GM12872 (cell line): ENCODE measurements around the gene DCAF16.

ENCODE experiments used
- TF ChIP-seq, protein P1 (sequence below): IDR thresholded peaks from 3 replicates; pipeline ENCODE4 v1.5.1; 2011; ENCODE audit warnings: low read depth, mild to moderate bottlenecking, low read length, moderate library complexity; ENCODE audit not compliant: insufficient read depth

DCAF16 gene

GRCh38 chr4:17816142-17816541, 5.6 kb upstream of the DCAF16 start:
- TF ChIP-seq, protein P1, sequence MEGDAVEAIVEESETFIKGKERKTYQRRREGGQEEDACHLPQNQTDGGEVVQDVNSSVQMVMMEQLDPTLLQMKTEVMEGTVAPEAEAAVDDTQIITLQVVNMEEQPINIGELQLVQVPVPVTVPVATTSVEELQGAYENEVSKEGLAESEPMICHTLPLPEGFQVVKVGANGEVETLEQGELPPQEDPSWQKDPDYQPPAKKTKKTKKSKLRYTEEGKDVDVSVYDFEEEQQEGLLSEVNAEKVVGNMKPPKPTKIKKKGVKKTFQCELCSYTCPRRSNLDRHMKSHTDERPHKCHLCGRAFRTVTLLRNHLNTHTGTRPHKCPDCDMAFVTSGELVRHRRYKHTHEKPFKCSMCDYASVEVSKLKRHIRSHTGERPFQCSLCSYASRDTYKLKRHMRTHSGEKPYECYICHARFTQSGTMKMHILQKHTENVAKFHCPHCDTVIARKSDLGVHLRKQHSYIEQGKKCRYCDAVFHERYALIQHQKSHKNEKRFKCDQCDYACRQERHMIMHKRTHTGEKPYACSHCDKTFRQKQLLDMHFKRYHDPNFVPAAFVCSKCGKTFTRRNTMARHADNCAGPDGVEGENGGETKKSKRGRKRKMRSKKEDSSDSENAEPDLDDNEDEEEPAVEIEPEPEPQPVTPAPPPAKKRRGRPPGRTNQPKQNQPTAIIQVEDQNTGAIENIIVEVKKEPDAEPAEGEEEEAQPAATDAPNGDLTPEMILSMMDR, result no peak

DNA sequence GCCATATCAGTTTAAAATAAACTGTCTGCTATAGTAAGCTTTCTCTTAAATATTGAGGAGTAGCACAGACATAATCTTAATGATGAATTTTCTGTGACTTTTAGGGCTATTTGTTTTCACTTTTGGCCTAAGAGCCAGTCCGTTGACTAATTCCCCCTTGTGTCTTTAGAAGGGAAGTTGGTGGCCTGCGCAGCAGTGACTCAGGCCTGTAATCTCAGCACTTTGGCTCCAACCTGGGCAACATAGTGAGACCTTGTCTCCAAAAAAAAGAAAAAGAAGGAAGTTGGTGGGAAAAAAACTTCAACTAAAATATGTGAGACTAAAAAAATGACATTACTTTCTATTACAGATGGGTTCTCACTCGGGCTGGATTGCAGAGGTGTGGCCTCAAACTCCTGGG, 3.6 kb upstream of the DCAF16 start:
- TF ChIP-seq, protein P1, result no peak

GRCh38 chr4:17812801-17813200, 2.2 kb upstream of the DCAF16 start:
- TF ChIP-seq, protein P1, result no peak

GRCh38 chr4:17812125-17812524, 1.6 kb upstream of the DCAF16 start:
- TF ChIP-seq, protein P1, result no peak

- TF ChIP-seq, protein P1, result no peak
Measured at GRCh38 chr4:17811078-17811603, 584 bp upstream of the DCAF16 start.

DNA sequence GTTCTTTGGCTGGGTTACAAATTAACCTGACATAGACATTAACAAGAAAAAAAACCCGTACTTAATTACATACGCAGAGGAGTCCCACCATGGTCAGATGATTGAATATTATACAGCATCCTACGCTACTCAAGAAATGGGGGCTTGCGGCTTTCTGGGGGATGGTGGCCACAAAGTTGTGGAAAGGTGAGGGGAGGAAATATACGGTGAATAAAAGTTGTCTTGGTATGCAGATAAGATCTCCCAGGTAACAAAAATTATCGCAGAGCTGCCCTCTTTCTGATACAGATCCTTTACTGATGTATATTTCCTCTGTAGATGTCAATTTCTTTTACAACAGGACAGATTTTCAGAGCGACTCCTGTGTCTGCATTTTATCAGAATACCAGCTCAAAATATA, 890 bp downstream of the DCAF16 start:
- TF ChIP-seq, protein P1, result no peak

DNA sequence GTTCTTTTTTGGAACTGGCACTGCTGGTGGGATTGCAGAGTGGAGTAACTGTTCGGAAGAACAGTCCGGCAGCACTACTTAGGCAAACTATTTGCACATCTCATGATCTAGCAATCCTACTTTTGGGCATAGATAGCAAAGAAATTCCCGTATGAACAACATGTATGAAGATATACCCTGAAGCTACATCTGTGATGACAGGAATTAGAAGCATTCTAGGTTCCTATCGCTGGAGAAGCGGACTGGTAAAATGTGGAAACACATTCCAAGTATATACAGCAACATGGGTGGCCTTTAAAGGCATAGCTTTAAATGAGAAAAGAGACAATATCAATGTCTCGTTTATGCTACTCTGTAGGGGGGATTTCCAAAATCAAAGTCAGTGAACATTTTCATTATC, 3.1 kb downstream of the DCAF16 start:
- TF ChIP-seq, protein P1, result no peak
